Osteocyte (in vitro differentiated cells): ENCODE data around the gene SCP2. TPM values are rescaled to one million over a fixed set of nuclear protein-coding genes. Genes with fewer than 3 reads are reported as not detected.

Experiments
- DNase-seq: peaks from one replicate; pipeline ENCODE4 v3.0.0; 2021; ENCODE audit warnings: mixed read lengths; ENCODE audit not compliant: unreplicated experiment; ENCODE audit errors: extremely low spot score
- H3K27ac Mint-ChIP-seq: one replicate; pipeline ENCODE4 v1.8.0; 2021; ENCODE audit warnings: mild to moderate bottlenecking, mixed read lengths; ENCODE audit not compliant: unreplicated experiment
- H3K27me3 Mint-ChIP-seq: one replicate; pipeline ENCODE4 v1.8.0; 2021; ENCODE audit warnings: mixed read lengths; ENCODE audit not compliant: unreplicated experiment
- H3K36me3 Mint-ChIP-seq: one replicate; pipeline ENCODE4 v1.8.0; 2021; ENCODE audit warnings: mixed read lengths; ENCODE audit not compliant: unreplicated experiment
- H3K4me1 Mint-ChIP-seq: one replicate; pipeline ENCODE4 v1.8.0; 2021; ENCODE audit warnings: mixed read lengths; ENCODE audit not compliant: unreplicated experiment
- H3K4me3 Mint-ChIP-seq: one replicate; pipeline ENCODE4 v1.8.0; 2021; ENCODE audit warnings: mild to moderate bottlenecking, moderate library complexity, mixed read lengths; ENCODE audit not compliant: unreplicated experiment
- H3K9me3 Mint-ChIP-seq: one replicate; pipeline ENCODE4 v1.8.0; 2021; ENCODE audit warnings: mixed read lengths; ENCODE audit not compliant: unreplicated experiment
- total RNA-seq: library from RNA; stranded (reverse); gene quantifications from 2 replicates; pipeline ENCODE4 v1.2.1, GENCODE V29; 2021
- TF ChIP-seq, protein P1 (sequence below): fragments of 200-600 bp; sonication (generic); IDR thresholded peaks from 2 replicates; pipeline ENCODE4 v1.5.0; 2021; ENCODE audit warnings: antibody characterized with exemption, mild to moderate bottlenecking, moderate library complexity

The SCP2 gene
- total RNA-seq, 1 donor from 2014 or later, result 84.2 TPM

DNA sequence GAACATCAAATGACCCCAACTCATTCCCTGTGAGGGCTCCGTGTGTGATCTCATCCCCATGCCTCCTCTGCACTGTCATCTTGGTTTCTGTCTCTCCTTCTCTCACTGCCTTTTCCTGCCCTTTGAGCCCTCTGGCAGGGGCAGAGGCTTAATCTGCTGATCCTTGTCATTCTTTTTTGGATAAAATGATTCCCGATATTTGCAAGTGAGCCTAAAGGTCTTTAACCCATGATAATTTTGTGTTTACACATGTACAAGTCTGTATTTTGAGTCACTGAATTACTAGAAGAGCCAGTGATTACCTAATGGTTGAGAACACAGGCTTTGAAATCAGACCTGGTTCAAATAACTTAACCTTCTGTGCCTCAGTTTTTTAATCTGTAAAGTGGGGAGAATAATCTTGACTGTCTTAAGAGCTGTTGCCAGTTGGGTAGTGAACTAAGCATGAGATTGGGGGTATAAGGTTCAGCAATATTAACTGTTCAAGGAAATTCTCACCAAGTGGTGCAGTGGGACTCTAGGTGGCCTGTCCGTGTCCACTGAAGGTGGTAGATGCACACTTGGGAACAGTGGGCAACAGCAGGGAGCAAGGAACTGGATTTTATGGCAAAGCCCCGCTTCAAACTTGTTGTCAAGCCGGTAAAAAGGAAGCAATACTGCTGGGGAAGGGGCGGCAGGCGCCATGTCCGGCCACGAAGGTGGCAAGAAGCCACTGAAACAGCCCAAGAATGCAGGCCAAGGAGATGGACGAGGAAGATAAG, 7.2 kb upstream of the SCP2 start:
- TF ChIP-seq, protein P1, sequence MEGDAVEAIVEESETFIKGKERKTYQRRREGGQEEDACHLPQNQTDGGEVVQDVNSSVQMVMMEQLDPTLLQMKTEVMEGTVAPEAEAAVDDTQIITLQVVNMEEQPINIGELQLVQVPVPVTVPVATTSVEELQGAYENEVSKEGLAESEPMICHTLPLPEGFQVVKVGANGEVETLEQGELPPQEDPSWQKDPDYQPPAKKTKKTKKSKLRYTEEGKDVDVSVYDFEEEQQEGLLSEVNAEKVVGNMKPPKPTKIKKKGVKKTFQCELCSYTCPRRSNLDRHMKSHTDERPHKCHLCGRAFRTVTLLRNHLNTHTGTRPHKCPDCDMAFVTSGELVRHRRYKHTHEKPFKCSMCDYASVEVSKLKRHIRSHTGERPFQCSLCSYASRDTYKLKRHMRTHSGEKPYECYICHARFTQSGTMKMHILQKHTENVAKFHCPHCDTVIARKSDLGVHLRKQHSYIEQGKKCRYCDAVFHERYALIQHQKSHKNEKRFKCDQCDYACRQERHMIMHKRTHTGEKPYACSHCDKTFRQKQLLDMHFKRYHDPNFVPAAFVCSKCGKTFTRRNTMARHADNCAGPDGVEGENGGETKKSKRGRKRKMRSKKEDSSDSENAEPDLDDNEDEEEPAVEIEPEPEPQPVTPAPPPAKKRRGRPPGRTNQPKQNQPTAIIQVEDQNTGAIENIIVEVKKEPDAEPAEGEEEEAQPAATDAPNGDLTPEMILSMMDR, result no peak
- Mint-ChIP-seq H3K27me3 (peaks cover 16% of the 10 kb centered on the region), H3K9me3 (no peaks in the 10 kb centered on the region), H3K27ac (no peak overlapping the region), H3K36me3 (no peaks in the 10 kb centered on the region), H3K4me1 (peaks cover 2% of the 10 kb centered on the region), H3K4me3 (peak overlapping the region; percentile 16)
- DNase-seq, result no peak

DNA sequence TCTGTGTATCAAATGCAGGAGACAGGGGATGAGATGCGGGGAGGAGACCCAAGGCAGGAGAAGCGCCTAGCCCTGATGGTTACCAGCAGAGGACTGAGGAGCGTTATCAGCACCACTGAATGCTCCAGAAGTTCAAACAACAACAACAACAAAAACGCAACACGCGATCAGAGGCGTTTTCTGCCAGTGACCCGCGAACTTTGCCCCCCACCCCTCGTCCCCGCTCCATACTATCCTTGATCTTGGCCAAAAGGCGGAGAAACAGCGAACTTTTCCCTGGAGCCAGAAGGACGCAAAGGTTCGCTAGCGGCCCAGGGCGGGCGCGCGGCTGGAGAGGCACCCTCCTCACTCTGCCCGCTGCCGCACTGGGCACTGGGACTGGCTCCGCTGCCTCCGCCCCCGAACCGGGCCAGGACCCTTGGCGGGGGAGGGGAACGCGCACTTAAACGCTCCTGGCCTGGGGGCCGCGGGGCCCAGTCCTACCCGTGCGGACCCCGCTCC, 6.2 kb upstream of the SCP2 start:
- peaks cover 20% of the 10 kb centered on the region for H3K27me3 Mint-ChIP-seq
- peaks cover 5% of the 10 kb centered on the region for H3K4me1 Mint-ChIP-seq
- peak; percentile 84 for DNase-seq
- no peak overlapping the region for H3K27ac Mint-ChIP-seq
- H3K9me3 Mint-ChIP-seq, result no peaks in the 10 kb centered on the region
- TF ChIP-seq, protein P1, result no peak
- H3K4me3 Mint-ChIP-seq, result peak overlapping the region; percentile 70
- H3K36me3 Mint-ChIP-seq, result no peaks in the 10 kb centered on the region

DNA sequence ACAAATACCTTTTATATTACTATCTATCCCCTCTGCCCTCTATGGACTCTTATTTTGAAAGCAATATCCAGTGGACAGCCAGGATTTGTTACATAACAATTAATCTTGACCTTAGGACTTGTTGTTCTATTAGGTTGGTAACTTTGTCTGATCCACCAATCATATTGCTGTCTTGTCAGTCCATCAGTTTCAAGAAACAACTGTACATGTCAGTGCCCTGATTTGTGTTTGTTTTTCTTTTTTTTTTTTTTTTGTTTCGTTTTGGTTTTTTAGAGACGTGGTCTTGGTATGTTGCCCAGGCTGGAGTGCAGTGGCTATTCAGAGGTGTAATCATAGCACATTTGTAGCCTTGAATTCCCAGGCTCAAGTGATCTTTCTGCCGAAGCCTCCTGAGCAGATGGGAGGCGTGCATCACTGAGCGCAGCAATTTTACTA, 1.5 kb upstream of the SCP2 start:
- Mint-ChIP-seq H3K36me3 (peaks cover 3% of the 10 kb centered on the region), H3K4me3 (no peak overlapping the region), H3K4me1 (peaks cover 19% of the 10 kb centered on the region), H3K9me3 (no peaks in the 10 kb centered on the region), H3K27ac (no peak overlapping the region), H3K27me3 (peaks cover 17% of the 10 kb centered on the region)
- TF ChIP-seq, protein P1, result no peak
- DNase-seq, result no peak

DNA sequence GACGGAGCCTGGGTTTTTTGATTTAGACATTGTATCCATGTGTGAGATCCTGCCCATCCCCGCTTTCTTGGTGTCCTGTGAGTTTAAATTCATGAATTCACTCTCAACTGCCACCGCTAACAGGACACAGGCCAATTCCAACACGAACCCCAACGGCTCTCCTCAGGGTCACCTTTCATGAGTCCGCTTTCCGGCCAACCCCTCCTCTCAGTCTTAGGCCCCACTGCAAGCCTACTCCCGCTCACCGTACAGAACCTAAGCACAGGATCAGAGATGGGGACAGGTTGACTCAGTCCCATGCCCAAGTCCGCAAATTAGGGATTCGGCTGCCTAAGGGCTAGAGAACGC, 238 bp upstream of the SCP2 start:
- H3K27me3 Mint-ChIP-seq, result peaks cover 14% of the 10 kb centered on the region
- H3K36me3 Mint-ChIP-seq, result peaks cover 3% of the 10 kb centered on the region
- H3K4me3 Mint-ChIP-seq, result peak overlapping the region; percentile 74
- TF ChIP-seq, protein P1, result no peak
- H3K4me1 Mint-ChIP-seq, result peaks cover 17% of the 10 kb centered on the region
- DNase-seq, result no peak
- H3K9me3 Mint-ChIP-seq, result no peaks in the 10 kb centered on the region
- H3K27ac Mint-ChIP-seq, result no peak overlapping the region

DNA sequence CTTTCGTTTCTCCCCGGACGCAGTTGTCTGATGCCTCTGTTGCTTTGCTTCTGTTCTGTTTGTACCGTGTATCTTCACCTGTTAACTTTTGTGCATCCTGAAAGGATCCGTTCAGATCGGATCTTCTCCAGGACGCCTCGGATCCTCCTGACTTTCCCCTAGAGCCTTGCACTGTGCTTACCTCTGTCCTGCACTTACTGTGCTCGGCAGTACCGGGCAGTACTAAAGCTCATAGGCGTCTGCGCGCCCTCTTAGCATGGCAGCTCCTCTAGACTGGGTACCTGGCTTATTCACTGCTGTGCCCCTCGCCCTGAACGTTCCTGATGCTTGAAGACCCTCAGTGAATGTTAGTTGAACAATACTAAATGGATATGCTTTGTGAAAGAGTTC, 934 bp downstream of the SCP2 start:
- H3K27me3 Mint-ChIP-seq, result peaks cover 9% of the 10 kb centered on the region
- DNase-seq, result no peak
- H3K36me3 Mint-ChIP-seq, result peaks cover 3% of the 10 kb centered on the region
- H3K4me1 Mint-ChIP-seq, result peaks cover 17% of the 10 kb centered on the region
- TF ChIP-seq, protein P1, result no peak
- peak overlapping the region; percentile 11 for H3K27ac Mint-ChIP-seq
- no peaks in the 10 kb centered on the region for H3K9me3 Mint-ChIP-seq
- H3K4me3 Mint-ChIP-seq, result peak overlapping the region; percentile 74
